GM12878 (cell line): ENCODE measurements around the gene ADGRL2. TPM values are rescaled to one million over a fixed set of nuclear protein-coding genes. Genes with fewer than 3 reads are reported as not detected.

Experiments
- ATAC-seq: fragments of 200-7000 bp; cut with Tn5 transposase; 3 replicates; pipeline ENCODE4 v1.9.1; 2020; ENCODE audit warnings: mild to moderate bottlenecking, moderate library complexity
- BruUV-seq: library from RNA; stranded (reverse); fragments of 400-500 nt; replicated peaks from 2 replicates; lab custom pipeline; 2021; lab: Mats Ljungman, UMichigan
- CTCF ChIA-PET: fragments of 300-600 bp; sonication (Branson Sonifier 250); formaldehyde crosslinking; extraction: SDS; loops from one replicate; lab custom pipeline; 2021; ENCODE audit warnings: inconsistent platforms; lab: Yijun Ruan, JAX
- POLR2A ChIA-PET: fragments of 350-600 bp; formaldehyde crosslinking; extraction: SDS; loops from one replicate; lab custom pipeline; 2021; ENCODE audit warnings: inconsistent platforms; lab: Charles Lee
- RAD21 ChIA-PET: fragments of 300-600 bp; sonication (Branson Sonifier 250); formaldehyde crosslinking; loops from one replicate; lab custom pipeline; 2023; ENCODE audit warnings: antibody characterized with exemption; ENCODE audit not compliant: unreplicated experiment; lab: Charles Lee
- SMC1A ChIA-PET: fragments of 300-600 bp; sonication (Branson Sonifier 250); formaldehyde crosslinking; loops from one replicate; lab custom pipeline; 2023; ENCODE audit not compliant: unreplicated experiment, uncharacterized antibody; lab: Charles Lee
- DNase-seq: peaks from one replicate; pipeline ENCODE4 v3.0.0-alpha.2; 2011; ENCODE audit warnings: low read depth, low spot score
- FAIRE-seq: peaks from 3 replicates; lab custom pipeline; 2011; peaks lifted over from hg19 to GRCh38; lab: Jason Lieb, UNC
- H2AFZ ChIP-seq: 2 replicates; pipeline ENCODE4 v1.6.0; 2011; ENCODE audit warnings: low read depth, low read length, control low read depth; ENCODE audit not compliant: control insufficient read depth
- H3K27ac ChIP-seq: 2 replicates; pipeline ENCODE4 v1.5.1; 2011; ENCODE audit warnings: control low read depth; ENCODE audit not compliant: control insufficient read depth, insufficient read depth
- H3K27me3 ChIP-seq, 2 experiments: replicated peaks in 1 of 2; 2 replicates each; pipeline versions ENCODE4 v1.6.0 to v1.6.1; 2011; ENCODE audit warnings: low read length in 1 of 2; ENCODE audit not compliant: control insufficient read depth in 2 of 2, insufficient read depth in 2 of 2
- H3K36me3 ChIP-seq, 2 experiments: 2 replicates each; pipeline ENCODE4 v1.5.1; 2011; ENCODE audit warnings: low read length in 1 of 2; ENCODE audit not compliant: control insufficient read depth in 2 of 2, insufficient read depth in 2 of 2
- H3K4me1 ChIP-seq: 2 replicates; pipeline ENCODE4 v1.6.1; 2011; ENCODE audit warnings: mild to moderate bottlenecking, low read length, moderate library complexity, mixed read lengths; ENCODE audit not compliant: control insufficient read depth, insufficient read depth
- H3K4me2 ChIP-seq: 2 replicates; pipeline ENCODE4 v1.6.0; 2011; ENCODE audit warnings: control low read depth; ENCODE audit not compliant: control insufficient read depth, insufficient read depth
- H3K4me3 ChIP-seq: fragments of 200-600 bp; sonication (generic); 2 replicates; pipeline ENCODE4 v1.5.1; 2016
- H3K79me2 ChIP-seq: 2 replicates; pipeline ENCODE4 v1.6.0; 2011; ENCODE audit warnings: low read length; ENCODE audit not compliant: control insufficient read depth, insufficient read depth
- H3K9ac ChIP-seq: 2 replicates; pipeline ENCODE4 v1.8.0; 2011; ENCODE audit warnings: low read length, control low read depth, mixed read lengths; ENCODE audit not compliant: control insufficient read depth, insufficient read depth
- H3K9me3 ChIP-seq: replicated peaks from 3 replicates; pipeline ENCODE4 v1.5.1; 2011; ENCODE audit warnings: mild to moderate bottlenecking, low read length; ENCODE audit not compliant: control insufficient read depth, insufficient read depth
- H4K20me1 ChIP-seq: 2 replicates; pipeline ENCODE4 v1.6.0; 2011; ENCODE audit not compliant: control insufficient read depth, insufficient read depth
- BMI1 ChIP-seq: fragments of 450-650 bp; IDR thresholded peaks from 2 replicates; pipeline ENCODE4 v1.6.1; 2016; ENCODE audit warnings: mild to moderate bottlenecking, moderate library complexity, borderline replicate concordance
- DPF2 ChIP-seq: fragments of 450-650 bp; IDR thresholded peaks from 2 replicates; pipeline ENCODE4 v1.6.1; 2017; ENCODE audit warnings: mild to moderate bottlenecking
- FOS ChIP-seq: IDR thresholded peaks from 3 replicates; pipeline ENCODE4 v1.6.1; 2011; ENCODE audit warnings: borderline replicate concordance; ENCODE audit not compliant: insufficient read length; ENCODE audit errors: extremely low read depth
- MTA3 ChIP-seq: IDR thresholded peaks from 2 replicates; pipeline ENCODE4 v1.6.1; 2012; ENCODE audit warnings: low read length, inconsistent platforms, borderline replicate concordance
- MYC ChIP-seq: IDR thresholded peaks from 2 replicates; pipeline ENCODE4 v1.6.1; 2011; ENCODE audit warnings: mild to moderate bottlenecking, low read length, moderate library complexity, inconsistent platforms; ENCODE audit not compliant: insufficient read depth, insufficient replicate concordance, insufficient read length, severe bottlenecking
- POLR2A ChIP-seq: IDR thresholded peaks from 2 replicates; pipeline ENCODE4 v1.6.1; 2011; ENCODE audit warnings: low read depth, mild to moderate bottlenecking, low read length
- POLR2AphosphoS5 ChIP-seq: IDR thresholded peaks from 2 replicates; pipeline ENCODE4 v1.6.1; 2011; ENCODE audit warnings: mild to moderate bottlenecking, low read length, inconsistent platforms
- SKIL ChIP-seq: fragments of 450-650 bp; IDR thresholded peaks from 2 replicates; pipeline ENCODE4 v1.6.1; 2017; ENCODE audit warnings: mild to moderate bottlenecking, low read depth, inconsistent platforms; ENCODE audit not compliant: poor library complexity, severe bottlenecking
- SPI1 ChIP-seq: IDR thresholded peaks from 2 replicates; pipeline ENCODE4 v1.6.1; 2011; ENCODE audit warnings: low read depth, mild to moderate bottlenecking, low read length, moderate library complexity, borderline replicate concordance; ENCODE audit not compliant: insufficient read depth
- USF2 ChIP-seq: IDR thresholded peaks from 2 replicates; pipeline ENCODE4 v1.6.1; 2011; ENCODE audit warnings: low read depth, low read length, improper control_type of control experiment, borderline replicate concordance
- YY1 ChIP-seq: IDR thresholded peaks from 2 replicates; pipeline ENCODE4 v1.6.1; 2011; ENCODE audit warnings: low read depth, mild to moderate bottlenecking, low read length
- ZNF274 ChIP-seq: IDR thresholded peaks from one replicate; pipeline ENCODE4 v1.8.0; 2011; ENCODE audit not compliant: insufficient read length, insufficient read depth
- ZZZ3 ChIP-seq: IDR thresholded peaks from 2 replicates; pipeline ENCODE4 v1.6.1; 2011; ENCODE audit warnings: low read depth; ENCODE audit not compliant: control insufficient read depth, insufficient read length
- WGBS: methylation state at CpG from one replicate; pipeline ENCODE4 v1.1.6; 2016; ENCODE audit warnings: low lambda C conversion rate; ENCODE audit not compliant: insufficient replicate concordance, insufficient coverage; ENCODE audit errors: missing lambda C conversion rate; 5-methylcytosine and 5-hydroxymethylcytosine counted together
- in situ Hi-C: fragments of 300-500 bp; cut with MboI; formaldehyde crosslinking; loops from 9 replicates; pipeline ENCODE4 v1.14.3; 2018; ENCODE audit warnings: mixed read lengths
- intact Hi-C: fragments of 100-400 bp; cut with micrococcal nuclease; formaldehyde crosslinking; loops from one replicate; pipeline ENCODE4 v1.14.2; 2022; ENCODE audit not compliant: unreplicated experiment
- polyA plus RNA-seq, 11 experiments: library from polyadenylated mRNA; depleted of rRNA in 4 of 11; unstranded in 6 of 11; stranded (reverse) in 5 of 11; fragments of >200 nt; fragmentation: Nextera tagmentation in 4 of 11; fragmentation: Illumina TruSeq in 1 of 11; extraction: Ambion mirVana in 4 of 11; extraction: Trizol in 1 of 11; gene quantifications; 1 replicate in 1 of 11; 2 replicates in 10 of 11; pipeline versions ENCODE4 v1.2.1 to v1.2.3, GENCODE V29; 2011 to 2016; ENCODE audit warnings: inconsistent platforms in 2 of 11, missing spikeins in 2 of 11, low read depth in 1 of 11
- total RNA-seq, 4 experiments: library from RNA; depleted of rRNA in 3 of 4; stranded (reverse); fragments of >200 nt in 3 of 4; fragmentation: Illumina TruSeq in 1 of 4; extraction: Trizol in 1 of 4; gene quantifications; 2 replicates each; pipeline versions ENCODE4 v1.2.1 to v1.2.3, GENCODE V29; 2013 to 2021

ADGRL2 gene
- total and polyA plus RNA-seq, 10 of the 15 experiments (the other 5 are each of a cell fraction or from before 2014, with no cell fraction given) = 0.03 to 13.6 (median 0.21) TPM

GRCh38 chr1:81836007-81836626 is 35.4 kb downstream of the ADGRL2 start (continued):
- TF ChIP-seq FOS (no peak), ZZZ3 (no peak), USF2 (no peak), MTA3 (no peak), SPI1 (no peak)

- Histone ChIP-seq H3K27ac (no peak overlapping the region), H3K4me1 (no peaks in the 10 kb centered on the region), H4K20me1 (no peaks in the 10 kb centered on the region), H3K4me2 (no peak overlapping the region), H3K4me3 (no peak overlapping the region), H3K79me2 (no peaks in the 10 kb centered on the region), H3K36me3 (no peaks in the 10 kb centered on the region), H3K9me3 (no peaks in the 10 kb centered on the region), H3K9ac (no peak overlapping the region), H3K27me3 (no peaks in the 10 kb centered on the region), H2AFZ (no peak overlapping the region)
- ChIA-PET SMC1A (interaction anchor here (1.4 to 1.6 kb wide), 3 partner anchors 10 to 17 kb away, joined by 3 to 4 read pairs (median 4); no protein-coding TSS in a partner anchor), POLR2A (no interaction called here), CTCF (no interaction called here), RAD21 (interaction anchor here (1.0 kb wide), 1 partner anchor 8 kb away, joined by 3 read pairs; no protein-coding TSS in a partner anchor)
- 0% methylated on average over 2 of the region's 2 CpGs for WGBS
- FAIRE-seq = no peak
- in situ Hi-C loops = no loop called here
- TF ChIP-seq POLR2A (no peak), YY1 (no peak), ZNF274 (no peak), SKIL (no peak), POLR2AphosphoS5 (no peak), BMI1 (no peak), MYC (no peak), DPF2 (no peak), USF2 (no peak)
- DNase-seq = no peak
- no peak; the same call in 1 of the 3 replicates for ATAC-seq
- intact Hi-C loops = no loop called here
- BruUV-seq = no TSS peak
Measured at GRCh38 chr1:81838600-81839218, 38.0 kb downstream of the ADGRL2 start.
